Measurements from ENCODE around the gene USP2.

Gene USP2

GRCh38 chr11:119341222-119342022, 40.1 kb downstream of the USP2 start:
- no peak for DNase-seq (ENCODE audit: extremely low spot score)
- CTCF ChIA-PET = interaction anchor here (0.6 to 1.0 kb wide), 3 partner anchors 18 to 1057 kb away, joined by 3 to 6 read pairs (median 3); no protein-coding TSS in a partner anchor
- no peak for TF ChIP-seq FOXA1 (IDR thresholded peaks at IDR 0.05)
- no peak for TF ChIP-seq L3MBTL2 (conservative IDR thresholded peaks at IDR 0.05)
- no peak for TF ChIP-seq HDGF (IDR thresholded peaks at IDR 0.05; ENCODE audit: borderline replicate concordance)
- no peak for TF ChIP-seq FOXM1 (IDR thresholded peaks at IDR 0.05; ENCODE audit: borderline replicate concordance)
- TF ChIP-seq ELF4 (IDR thresholded peaks at IDR 0.05) = no peak
- TF ChIP-seq FOXK2 (IDR thresholded peaks at IDR 0.05) = no peak
- no peak for TF ChIP-seq CTBP1 (IDR thresholded peaks at IDR 0.05; ENCODE audit: borderline replicate concordance)
- TF ChIP-seq ZNF384 (IDR thresholded peaks at IDR 0.05) = no peak
- POLR2A ChIA-PET = interaction anchor here (1.1 kb wide), 1 partner anchor 20 kb away, joined by 3 read pairs; no protein-coding TSS in a partner anchor

- no peak for DNase-seq (ENCODE audit: extremely low spot score)
- CTCF ChIA-PET = interaction anchor here (0.6 to 4.0 kb wide), 20 partner anchors 8 to 1059 kb away, joined by 3 to 57 read pairs (median 4); partner anchors contain the start of genes MCAM and USP2
- POLR2A ChIA-PET = interaction anchor here (1.1 kb wide), 1 partner anchor 20 kb away, joined by 3 read pairs; no protein-coding TSS in a partner anchor
- TF ChIP-seq TARDBP (IDR thresholded peaks at IDR 0.05) (no peak), PKNOX1 (IDR thresholded peaks at IDR 0.05) (no peak), L3MBTL2 (conservative IDR thresholded peaks at IDR 0.05) (no peak), ZNF384 (IDR thresholded peaks at IDR 0.05) (no peak), LEF1 (IDR thresholded peaks at IDR 0.05; ENCODE audit: borderline replicate concordance) (no peak), CTBP1 (IDR thresholded peaks at IDR 0.05; ENCODE audit: borderline replicate concordance) (no peak), FOXK2 (IDR thresholded peaks at IDR 0.05) (no peak), ARNT (IDR thresholded peaks at IDR 0.05) (no peak), BHLHE40 (IDR thresholded peaks at IDR 0.05; ENCODE audit: borderline replicate concordance) (no peak), FOXM1 (IDR thresholded peaks at IDR 0.05; ENCODE audit: borderline replicate concordance) (no peak), FOXA1 (IDR thresholded peaks at IDR 0.05) (no peak), ELF4 (IDR thresholded peaks at IDR 0.05) (no peak), SUZ12 (IDR thresholded peaks at IDR 0.05) (no peak), SP1 (IDR thresholded peaks at IDR 0.05) (no peak), NFRKB (IDR thresholded peaks at IDR 0.05) (no peak), HDGF (IDR thresholded peaks at IDR 0.05; ENCODE audit: borderline replicate concordance) (no peak)
Observed at GRCh38 chr11:119340335-119341221, 40.9 kb downstream of the USP2 start, which contains the start of gene C1QTNF5. C1QTNF5 (minus strand) TSS chr11:119340883; CDS start chr11:119340397, 486 bp downstream.

GRCh38 chr11:119339589-119340334, 41.7 kb downstream of the USP2 start:
- POLR2A ChIA-PET = interaction anchor here (2.2 kb wide), 1 partner anchor 18 kb away, joined by 11 read pairs; no protein-coding TSS in a partner anchor
- DNase-seq (ENCODE audit: extremely low spot score) = peak; percentile 54

GRCh38 chr11:119338965-119339588, 42.4 kb downstream of the USP2 start:
- POLR2A ChIA-PET = interaction anchor here (1.0 to 2.3 kb wide), 7 partner anchors 10 to 42 kb away, joined by 4 to 17 read pairs (median 7); partner anchors contain the start of genes MCAM and USP2
- CTCF ChIA-PET = interaction anchor here (0.7 to 4.0 kb wide), 23 partner anchors 9 to 273 kb away, joined by 3 to 57 read pairs (median 5); partner anchors contain the start of genes MCAM and USP2
- TF ChIP-seq BHLHE40 (IDR thresholded peaks at IDR 0.05; ENCODE audit: borderline replicate concordance) = no peak
- TF ChIP-seq CTBP1 (IDR thresholded peaks at IDR 0.05; ENCODE audit: borderline replicate concordance) = no peak
- no peak for TF ChIP-seq FOXM1 (IDR thresholded peaks at IDR 0.05; ENCODE audit: borderline replicate concordance)
- no peak for TF ChIP-seq FOXA1 (IDR thresholded peaks at IDR 0.05)
- TF ChIP-seq ELF4 (IDR thresholded peaks at IDR 0.05) = no peak
- TF ChIP-seq SUZ12 (IDR thresholded peaks at IDR 0.05) = no peak
- no peak for TF ChIP-seq ARNT (IDR thresholded peaks at IDR 0.05)
- no peak for TF ChIP-seq LEF1 (IDR thresholded peaks at IDR 0.05; ENCODE audit: borderline replicate concordance)
- TF ChIP-seq NFRKB (IDR thresholded peaks at IDR 0.05) = no peak
- TF ChIP-seq ZNF384 (IDR thresholded peaks at IDR 0.05) = no peak
- TF ChIP-seq FOXK2 (IDR thresholded peaks at IDR 0.05) = no peak
- TF ChIP-seq PKNOX1 (IDR thresholded peaks at IDR 0.05) = no peak
- no peak for TF ChIP-seq HDGF (IDR thresholded peaks at IDR 0.05; ENCODE audit: borderline replicate concordance)
- no peak for TF ChIP-seq SP1 (IDR thresholded peaks at IDR 0.05)
- TF ChIP-seq L3MBTL2 (conservative IDR thresholded peaks at IDR 0.05) = no peak
- TF ChIP-seq TARDBP (IDR thresholded peaks at IDR 0.05) = no peak
- DNase-seq (ENCODE audit: extremely low spot score) = no peak

More at GRCh38 chr11:119339589-119340334, 41.7 kb downstream of the USP2 start:
- TF ChIP-seq BHLHE40 (IDR thresholded peaks at IDR 0.05; ENCODE audit: borderline replicate concordance) = no peak
- no peak for TF ChIP-seq L3MBTL2 (conservative IDR thresholded peaks at IDR 0.05)
- no peak for TF ChIP-seq FOXM1 (IDR thresholded peaks at IDR 0.05; ENCODE audit: borderline replicate concordance)
- no peak for TF ChIP-seq CTBP1 (IDR thresholded peaks at IDR 0.05; ENCODE audit: borderline replicate concordance)
- no peak for TF ChIP-seq HDGF (IDR thresholded peaks at IDR 0.05; ENCODE audit: borderline replicate concordance)
- TF ChIP-seq LEF1 (IDR thresholded peaks at IDR 0.05; ENCODE audit: borderline replicate concordance) = no peak
- no peak for TF ChIP-seq NFRKB (IDR thresholded peaks at IDR 0.05)
- TF ChIP-seq ARNT (IDR thresholded peaks at IDR 0.05) = no peak
- no peak for TF ChIP-seq FOXA1 (IDR thresholded peaks at IDR 0.05)
- no peak for TF ChIP-seq PKNOX1 (IDR thresholded peaks at IDR 0.05)
- no peak for TF ChIP-seq ELF4 (IDR thresholded peaks at IDR 0.05)
- TF ChIP-seq FOXK2 (IDR thresholded peaks at IDR 0.05) = no peak
- no peak for TF ChIP-seq SP1 (IDR thresholded peaks at IDR 0.05)
- TF ChIP-seq TARDBP (IDR thresholded peaks at IDR 0.05) = no peak
- TF ChIP-seq ZNF384 (IDR thresholded peaks at IDR 0.05) = no peak
- no peak for TF ChIP-seq SUZ12 (IDR thresholded peaks at IDR 0.05)
- CTCF ChIA-PET = interaction anchor here (0.6 to 4.0 kb wide), 21 partner anchors 8 to 1060 kb away, joined by 3 to 57 read pairs (median 4); partner anchors contain the start of genes MCAM and USP2
